Lung (tissue), 12 donors: ENCODE data around the gene PHF2. TPM values are rescaled to one million over a fixed set of nuclear protein-coding genes. Genes with fewer than 3 reads are reported as not detected.

Experiments used
- ATAC-seq: fragments of 200-7000 bp; cut with Tn5 transposase; one replicate; pipeline ENCODE4 v1.9.1; 2020; ENCODE audit warnings: moderate number of reproducible peaks; ENCODE audit not compliant: insufficient read depth, low FRiP score
- DNase-seq, 3 donors: peaks; one replicate each; pipeline ENCODE4 v3.0.0-alpha.2; 2013 to 2017
- H3K27ac ChIP-seq, 2 donors: one replicate each; pipeline ENCODE4 v1.5.1; 2013; ENCODE audit warnings: mild to moderate bottlenecking in 2 of 2, moderate library complexity in 2 of 2, control low read depth in 1 of 2, inconsistent platforms in 1 of 2, low read depth in 1 of 2, low read length in 1 of 2
- H3K27me3 ChIP-seq, 3 donors: one replicate each; pipeline ENCODE4 v1.5.1; 2013; ENCODE audit warnings: low read length in 2 of 3; ENCODE audit not compliant: control insufficient read depth in 3 of 3, insufficient read depth in 3 of 3
- H3K36me3 ChIP-seq, 4 donors: one replicate each; pipeline ENCODE4 v1.5.1; 2013; ENCODE audit warnings: low read length in 4 of 4, mild to moderate bottlenecking in 1 of 4, moderate library complexity in 1 of 4; ENCODE audit not compliant: control insufficient read depth in 4 of 4, insufficient read depth in 4 of 4
- H3K4me1 ChIP-seq, 5 donors: one replicate each; pipeline ENCODE4 v1.5.1; 2013; ENCODE audit warnings: low read length in 5 of 5, mild to moderate bottlenecking in 2 of 5, moderate library complexity in 1 of 5; ENCODE audit not compliant: control insufficient read depth in 5 of 5, insufficient read depth in 5 of 5
- H3K4me3 ChIP-seq: one replicate; pipeline ENCODE4 v1.5.1; 2013; ENCODE audit warnings: mild to moderate bottlenecking, control low read depth, moderate library complexity
- H3K9ac ChIP-seq, 2 donors: one replicate each; pipeline ENCODE4 v1.5.1; 2013; ENCODE audit warnings: low read length in 2 of 2, control low read depth in 1 of 2; ENCODE audit not compliant: insufficient read depth in 1 of 2
- H3K9me3 ChIP-seq, 4 donors: one replicate each; pipeline ENCODE4 v1.5.1; 2013; ENCODE audit warnings: low read length in 3 of 4, mild to moderate bottlenecking in 1 of 4, moderate library complexity in 1 of 4; ENCODE audit not compliant: control insufficient read depth in 4 of 4, insufficient read depth in 3 of 4
- WGBS, 2 donors: extraction: QIAGEN DNeasy Blood & Tissue Kit; methylation state at CpG; one replicate each; pipeline ENCODE4 v1.1.7; 2013; 5-methylcytosine and 5-hydroxymethylcytosine counted together
- polyA plus RNA-seq, 2 donors: library from polyadenylated mRNA; stranded (reverse); fragments of 200-250 nt; gene quantifications; one replicate each; pipeline ENCODE4 v1.2.1, GENCODE V29; 2013
- total RNA-seq, 2 donors: library from RNA; depleted of rRNA in 1 of 2; stranded (reverse); fragments of >200 nt in 1 of 2; gene quantifications; one replicate each; pipeline ENCODE4 v1.2.1, GENCODE V29; 2014 to 2021
- TF ChIP-seq, protein P1 (sequence below): IDR thresholded peaks from 2 replicates; pipeline ENCODE4 v1.5.1; 2012; ENCODE audit warnings: mild to moderate bottlenecking; ENCODE audit errors: control extremely low read depth, extremely low read depth
- donor health status: control.
- donor health status: control.
- donor health status: Bipolar disorder and iron deficiency.
- donor health status: healthy.
- donor health status: DM: yes; HTN: yes; CAD: no.

Gene PHF2
- total and polyA plus RNA-seq, 4 donors = 20.1 to 33.6 (median 30.2) TPM

GRCh38 chr9:93557366-93558137 lies 18.8 kb upstream of the PHF2 start:
- Histone ChIP-seq H3K27me3 (no peaks in the 10 kb centered on the region), H3K9ac (no peak overlapping the region), H3K4me3 (no peak overlapping the region), H3K9me3 (no peaks in the 10 kb centered on the region), H3K36me3 (peaks cover 23 to 60% (median 38%) of the 10 kb centered on the region in 4 donors), H3K27ac (no peak overlapping the region), H3K4me1 (peaks cover 0 to 6% (median 0%) of the 10 kb centered on the region in 5 donors)
- no peak for DNase-seq
- TF ChIP-seq, protein P1, sequence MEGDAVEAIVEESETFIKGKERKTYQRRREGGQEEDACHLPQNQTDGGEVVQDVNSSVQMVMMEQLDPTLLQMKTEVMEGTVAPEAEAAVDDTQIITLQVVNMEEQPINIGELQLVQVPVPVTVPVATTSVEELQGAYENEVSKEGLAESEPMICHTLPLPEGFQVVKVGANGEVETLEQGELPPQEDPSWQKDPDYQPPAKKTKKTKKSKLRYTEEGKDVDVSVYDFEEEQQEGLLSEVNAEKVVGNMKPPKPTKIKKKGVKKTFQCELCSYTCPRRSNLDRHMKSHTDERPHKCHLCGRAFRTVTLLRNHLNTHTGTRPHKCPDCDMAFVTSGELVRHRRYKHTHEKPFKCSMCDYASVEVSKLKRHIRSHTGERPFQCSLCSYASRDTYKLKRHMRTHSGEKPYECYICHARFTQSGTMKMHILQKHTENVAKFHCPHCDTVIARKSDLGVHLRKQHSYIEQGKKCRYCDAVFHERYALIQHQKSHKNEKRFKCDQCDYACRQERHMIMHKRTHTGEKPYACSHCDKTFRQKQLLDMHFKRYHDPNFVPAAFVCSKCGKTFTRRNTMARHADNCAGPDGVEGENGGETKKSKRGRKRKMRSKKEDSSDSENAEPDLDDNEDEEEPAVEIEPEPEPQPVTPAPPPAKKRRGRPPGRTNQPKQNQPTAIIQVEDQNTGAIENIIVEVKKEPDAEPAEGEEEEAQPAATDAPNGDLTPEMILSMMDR = no peak
- ATAC-seq = no peak
- WGBS, 2 donors = 93 to 94% methylated on average over 15 of the region's 15 CpGs

DNA sequence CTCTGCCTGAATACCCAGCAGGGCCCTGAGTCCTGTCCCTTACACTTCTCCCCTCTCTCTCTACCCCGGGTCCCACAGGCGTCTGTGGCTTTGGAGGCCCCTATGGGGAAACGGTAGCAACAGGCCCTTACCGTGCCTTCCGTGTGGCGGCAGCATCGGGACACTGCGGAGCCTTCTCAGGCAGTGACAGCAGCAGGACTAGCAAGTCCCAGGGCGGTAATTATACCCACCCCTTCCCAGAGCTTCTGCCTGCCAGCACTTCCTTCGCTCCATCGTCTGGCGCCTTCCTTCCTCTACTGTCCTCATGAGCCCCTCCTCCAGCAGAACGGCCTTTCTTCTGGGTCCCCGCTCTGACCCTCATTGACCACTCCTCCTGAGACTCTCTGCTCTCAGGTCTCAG lies 17.9 kb upstream of the PHF2 start:
- 87 to 89% methylated on average over 14 of the region's 14 CpGs for WGBS, 2 donors
- no peaks in the 10 kb centered on the region for H3K27me3 ChIP-seq
- no peaks in the 10 kb centered on the region for H3K9me3 ChIP-seq
- peaks cover 31 to 58% (median 42%) of the 10 kb centered on the region in 4 donors for H3K36me3 ChIP-seq
- no peak overlapping the region for H3K4me3 ChIP-seq
- DNase-seq (no peak), ATAC-seq (no peak)
- TF ChIP-seq, protein P1 = no peak
- H3K4me1 ChIP-seq = peaks cover 0 to 6% (median 0%) of the 10 kb centered on the region in 5 donors
- H3K27ac ChIP-seq = no peak overlapping the region
- H3K9ac ChIP-seq = no peak overlapping the region

- DNase-seq (no peak), ATAC-seq (no peak)
- H3K36me3 ChIP-seq = peaks cover 31 to 60% (median 44%) of the 10 kb centered on the region in 4 donors
- no peaks in the 10 kb centered on the region for H3K4me1 ChIP-seq
- H3K4me3 ChIP-seq = no peak overlapping the region
- no peaks in the 10 kb centered on the region for H3K27me3 ChIP-seq
- H3K27ac ChIP-seq = no peak overlapping the region
- TF ChIP-seq, protein P1 = no peak
- no peaks in the 10 kb centered on the region for H3K9me3 ChIP-seq
- no peak overlapping the region for H3K9ac ChIP-seq
- 91 to 92% methylated on average over 5 of the region's 5 CpGs for WGBS, 2 donors
These were observed 15.4 kb upstream of the PHF2 start for GRCh38 chr9:93560991-93561390.

DNA sequence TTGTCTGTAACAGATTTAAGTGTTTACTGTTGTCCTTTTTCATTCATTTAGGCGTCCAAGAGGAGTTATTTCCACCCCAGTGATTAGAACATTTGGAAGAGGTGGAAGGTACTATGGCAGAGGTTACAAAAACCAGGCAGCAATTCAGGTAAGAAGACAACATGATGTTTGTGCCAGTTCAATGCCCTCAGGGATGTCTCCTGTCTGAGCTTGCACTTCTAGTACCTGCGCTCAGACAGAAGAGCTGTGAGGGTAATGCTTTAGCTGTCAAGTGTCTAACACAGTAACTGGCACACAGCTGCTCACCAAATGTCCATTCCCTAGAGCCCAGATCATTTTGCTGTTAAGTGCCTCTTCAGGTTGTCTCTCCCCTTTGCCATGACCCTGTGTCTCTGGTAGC lies 14.2 kb upstream of the PHF2 start:
- H3K36me3 ChIP-seq = peaks cover 30 to 51% (median 41%) of the 10 kb centered on the region in 4 donors
- DNase-seq (no peak), ATAC-seq (no peak)
- no peak overlapping the region for H3K4me3 ChIP-seq
- H3K9me3 ChIP-seq = no peaks in the 10 kb centered on the region
- no peak overlapping the region for H3K27ac ChIP-seq
- 94 to 95% methylated on average over 2 of the region's 2 CpGs for whole genome bisulfite sequencing, 2 donors
- TF ChIP-seq, protein P1 = no peak
- H3K4me1 ChIP-seq = peaks cover 0 to 6% (median 1%) of the 10 kb centered on the region in 5 donors
- H3K9ac ChIP-seq = no peak overlapping the region
- no peaks in the 10 kb centered on the region for H3K27me3 ChIP-seq
